ENCODE measurements around the gene MATN1. TPM values are rescaled to one million over a fixed set of nuclear protein-coding genes. Genes with fewer than 3 reads are reported as not detected.

Gene MATN1
- total RNA-seq, 2 donors from 2014 or later, result 0.31 to 1.1 TPM

DNA sequence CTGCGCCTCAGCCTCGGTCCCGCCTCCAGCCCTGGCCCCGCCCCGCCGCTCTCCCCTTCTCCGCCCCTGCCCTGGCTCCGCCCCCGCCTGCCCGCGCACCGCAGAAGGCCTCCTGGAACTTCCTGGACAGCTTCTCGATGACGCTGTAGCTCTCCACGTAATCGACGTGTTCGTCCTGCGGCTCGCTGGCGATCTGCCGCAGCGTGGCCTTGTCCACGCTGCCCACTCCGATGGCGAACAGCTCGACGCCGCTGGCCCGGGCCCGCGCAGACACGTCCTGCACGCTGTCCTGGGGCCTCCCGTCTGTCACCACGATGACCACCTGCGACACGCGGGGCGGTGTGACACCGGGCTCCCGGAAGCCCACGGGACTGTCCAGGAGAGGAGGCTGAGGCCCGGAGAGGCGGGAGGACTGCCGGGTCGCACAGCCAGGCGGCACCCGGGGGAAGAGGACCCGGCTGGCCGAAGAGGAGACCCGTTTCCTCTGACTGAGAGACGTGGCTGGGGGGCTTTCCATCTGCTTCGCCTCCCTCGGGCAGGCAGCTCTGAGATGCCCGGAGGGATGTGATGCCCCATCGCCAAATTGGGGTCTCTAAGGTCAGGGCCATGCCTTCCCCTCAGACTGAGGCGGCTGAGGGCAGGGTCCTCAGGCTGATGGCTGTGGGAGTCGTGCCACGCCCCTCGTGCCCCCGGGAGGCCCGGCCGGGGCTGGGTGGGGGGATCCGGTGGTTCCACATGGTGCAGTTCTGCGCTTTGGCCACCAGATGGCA, 4.6 kb downstream of the MATN1 start:
- no peaks in the 10 kb centered on the region for H3K27me3 Mint-ChIP-seq
- H3K4me1 Mint-ChIP-seq (ENCODE audit: low read depth in 2 of 2), result peaks cover under 1 to 24% of the 10 kb centered on the region in 2 donors
- peak overlapping the region; percentile 87 to 90 for H3K27ac Mint-ChIP-seq
- peak overlapping the region; percentile 90 for H3K4me3 Mint-ChIP-seq
- DNase-seq (ENCODE audit: low spot score) (peak; percentile 98), ATAC-seq (peak; percentile 86 to 88)
- H3K36me3 Mint-ChIP-seq, result no peaks in the 10 kb centered on the region
- H3K9me3 Mint-ChIP-seq, result no peaks in the 10 kb centered on the region

DNA sequence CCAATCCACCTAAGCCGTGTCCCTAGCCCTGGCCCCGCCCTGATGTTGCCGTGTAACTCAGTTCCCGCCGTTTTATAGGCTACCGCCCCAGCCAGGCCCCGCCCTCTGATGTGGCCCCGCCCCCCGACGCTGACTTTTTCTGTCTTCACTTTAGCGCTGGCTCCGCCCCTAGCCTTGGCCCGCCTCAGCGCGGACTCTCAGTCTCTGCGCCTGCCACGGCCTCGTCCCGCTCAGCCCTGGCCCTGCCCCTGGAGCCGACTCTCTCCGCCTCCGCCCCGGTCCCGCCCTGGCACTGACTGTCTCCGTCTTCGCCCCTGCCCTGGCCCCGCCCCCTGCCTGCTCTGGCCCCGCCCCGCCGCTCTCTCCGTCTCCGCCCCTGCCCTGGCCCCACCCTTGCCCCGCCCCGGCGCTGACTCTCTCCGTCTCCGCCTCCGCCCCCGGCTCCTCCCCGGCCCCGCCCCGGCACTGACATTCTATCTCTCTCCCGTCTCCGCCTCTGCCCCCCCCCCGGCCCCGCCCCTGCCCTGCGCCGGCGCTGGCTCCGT, 5.2 kb downstream of the MATN1 start:
- Mint-ChIP-seq H3K27me3 (no peaks in the 10 kb centered on the region), H3K4me3 (peak overlapping the region; percentile 90)

DNA sequence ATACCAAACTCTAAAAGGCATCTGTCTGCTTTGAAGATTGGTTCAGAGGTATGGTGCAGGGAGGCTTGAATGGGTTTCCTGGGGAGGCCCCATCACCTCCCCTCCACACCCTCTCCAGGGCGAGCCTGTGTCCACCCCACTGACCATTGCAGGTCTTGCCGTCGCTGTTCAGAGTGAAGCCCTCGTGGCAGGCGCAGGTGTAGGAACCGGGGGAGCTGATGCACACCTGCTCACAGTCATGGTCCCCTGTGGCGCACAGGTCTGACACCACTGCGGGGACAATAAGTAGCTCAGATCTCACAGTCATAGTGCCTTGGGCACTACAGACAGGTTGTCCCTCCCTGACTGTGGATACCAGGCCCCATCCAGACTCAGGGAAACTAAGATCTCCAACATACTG, 6.7 kb downstream of the MATN1 start:
- ATAC-seq, result no peak
- Mint-ChIP-seq H3K36me3 (no peaks in the 10 kb centered on the region), H3K27me3 (peaks cover 0 to 3% of the 10 kb centered on the region in 2 donors), H3K4me1 (ENCODE audit: low read depth in 2 of 2) (peaks cover 0 to 24% of the 10 kb centered on the region in 2 donors), H3K9me3 (no peaks in the 10 kb centered on the region), H3K4me3 (peak overlapping the region; percentile 51), H3K27ac (no peak overlapping the region)
- no peak for DNase-seq (ENCODE audit: low spot score)

More for the DNA sequence above, 5.2 kb downstream of the MATN1 start:
- Mint-ChIP-seq H3K9me3 (no peaks in the 10 kb centered on the region), H3K27ac (peak overlapping the region; percentile 87 to 90), H3K4me1 (ENCODE audit: low read depth in 2 of 2) (peaks cover 0 to 24% of the 10 kb centered on the region in 2 donors), H3K36me3 (no peaks in the 10 kb centered on the region)
- peak; percentile 99 for DNase-seq (ENCODE audit: low spot score)
- peak; percentile 92 for ATAC-seq

DNA sequence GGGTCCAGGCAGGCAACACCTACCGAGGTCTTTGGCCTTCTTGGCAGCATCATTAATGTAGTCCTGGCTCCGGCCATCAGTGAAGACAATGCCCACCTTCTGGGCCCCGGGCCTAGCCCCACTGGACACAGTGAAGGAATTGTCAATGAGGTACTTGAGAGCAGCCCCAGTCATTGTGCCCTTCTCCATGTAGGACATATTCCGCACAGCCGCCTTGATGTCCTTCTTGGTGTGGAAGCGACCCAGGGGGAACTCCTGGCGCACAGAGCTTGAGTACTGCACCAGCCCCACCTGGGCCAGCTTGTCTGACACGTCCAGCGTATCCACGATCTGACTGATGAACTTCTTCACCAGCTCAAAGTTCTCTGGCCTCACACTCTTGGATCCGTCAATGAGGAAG, 7.5 kb downstream of the MATN1 start:
- ATAC-seq, result no peak
- peaks cover 0 to 24% of the 10 kb centered on the region in 2 donors for H3K4me1 Mint-ChIP-seq (ENCODE audit: low read depth in 2 of 2)

DNA sequence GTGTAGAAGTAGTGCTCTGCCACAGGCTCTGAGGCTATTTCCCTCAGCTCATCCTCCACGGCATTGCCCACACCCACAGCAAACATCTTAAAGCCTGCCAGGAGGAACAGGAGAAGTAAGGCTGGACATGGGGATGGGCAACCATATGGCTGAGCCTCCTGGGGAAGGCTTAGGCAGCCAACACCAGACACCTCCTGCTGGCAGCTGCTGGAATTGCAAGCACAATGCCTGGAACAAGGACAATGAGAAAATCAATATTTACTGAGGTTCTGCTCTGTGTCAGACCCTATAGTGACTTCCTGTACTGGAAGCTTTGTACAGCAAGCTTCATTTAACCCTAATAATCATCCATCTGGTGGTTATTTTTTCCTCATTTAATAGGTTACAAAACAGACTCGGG, 8.2 kb downstream of the MATN1 start:
- no peak overlapping the region for H3K27ac Mint-ChIP-seq
- no peak for DNase-seq (ENCODE audit: low spot score)
- H3K36me3 Mint-ChIP-seq, result no peaks in the 10 kb centered on the region
- H3K4me3 Mint-ChIP-seq, result no peak overlapping the region
- ATAC-seq, result no peak
- H3K4me1 Mint-ChIP-seq (ENCODE audit: low read depth in 2 of 2), result peaks cover 0 to 22% of the 10 kb centered on the region in 2 donors
- peaks cover 0 to 5% of the 10 kb centered on the region in 2 donors for H3K27me3 Mint-ChIP-seq
- no peaks in the 10 kb centered on the region for H3K9me3 Mint-ChIP-seq

More for the DNA sequence above, 7.5 kb downstream of the MATN1 start:
- Mint-ChIP-seq H3K4me3 (no peak overlapping the region), H3K9me3 (no peaks in the 10 kb centered on the region), H3K27me3 (peaks cover 0 to 5% of the 10 kb centered on the region in 2 donors), H3K27ac (no peak overlapping the region), H3K36me3 (no peaks in the 10 kb centered on the region)
- no peak for DNase-seq (ENCODE audit: low spot score)

DNA sequence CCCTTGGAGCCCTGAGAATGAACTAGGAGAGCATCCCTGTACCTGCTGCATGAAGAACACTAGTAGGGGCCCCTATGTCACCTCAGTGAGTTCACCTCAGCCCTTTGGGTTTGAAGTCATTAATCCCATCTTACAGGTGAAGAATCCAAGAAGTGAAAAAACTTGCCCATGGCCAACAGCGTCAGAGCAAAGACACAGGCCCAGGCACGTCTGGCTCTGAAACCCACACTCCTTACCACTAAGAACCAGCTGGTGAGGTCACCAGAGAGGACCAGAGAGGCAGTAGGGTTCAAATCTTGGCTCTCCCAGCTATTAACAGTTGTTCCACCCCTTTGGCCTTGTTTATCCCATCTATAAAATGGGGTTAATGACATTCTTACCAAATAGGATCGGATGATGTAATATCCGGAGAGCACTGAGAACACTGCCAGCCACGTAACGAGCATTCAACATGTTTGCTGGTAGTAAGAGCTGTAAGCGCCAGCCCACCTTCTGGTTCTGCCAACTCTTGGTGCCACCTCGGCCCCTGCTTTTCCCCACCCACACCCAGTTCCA, 8.8 kb downstream of the MATN1 start:
- H3K4me1 Mint-ChIP-seq (ENCODE audit: low read depth in 2 of 2), result peaks cover 0 to 21% of the 10 kb centered on the region in 2 donors
- H3K4me3 Mint-ChIP-seq, result no peak overlapping the region
- peaks cover 0 to 8% of the 10 kb centered on the region in 2 donors for H3K27me3 Mint-ChIP-seq
- H3K27ac Mint-ChIP-seq, result no peak overlapping the region
- no peak for ATAC-seq
- no peaks in the 10 kb centered on the region for H3K9me3 Mint-ChIP-seq
- no peak for DNase-seq (ENCODE audit: low spot score)
- H3K36me3 Mint-ChIP-seq, result no peaks in the 10 kb centered on the region

DNA sequence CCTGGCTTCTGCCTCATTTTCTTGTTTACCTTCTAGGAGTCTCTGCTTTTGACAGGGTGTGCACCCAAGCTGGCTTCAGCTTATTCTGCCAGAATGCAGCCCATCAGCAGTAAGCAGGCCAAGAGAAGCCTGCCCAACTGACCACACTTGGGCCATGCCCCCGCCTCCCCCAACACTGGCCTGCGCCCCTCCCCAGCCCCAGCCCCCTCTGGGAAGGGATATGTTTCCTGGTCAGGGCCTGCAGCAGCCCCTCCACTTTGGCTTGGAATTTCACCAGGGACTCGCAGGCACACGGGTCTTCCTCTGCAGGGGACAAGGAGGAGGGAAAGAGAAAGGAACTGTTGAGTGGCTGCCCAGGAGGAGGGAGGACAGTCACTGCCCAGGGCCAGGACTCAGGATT, 9.4 kb downstream of the MATN1 start:
- Mint-ChIP-seq H3K4me3 (no peak overlapping the region), H3K27me3 (peaks cover 0 to 8% of the 10 kb centered on the region in 2 donors), H3K36me3 (no peaks in the 10 kb centered on the region), H3K27ac (no peak overlapping the region), H3K9me3 (no peaks in the 10 kb centered on the region), H3K4me1 (ENCODE audit: low read depth in 2 of 2) (peaks cover 0 to 17% of the 10 kb centered on the region in 2 donors)
- ATAC-seq (no peak), DNase-seq (ENCODE audit: low spot score) (no peak)

DNA sequence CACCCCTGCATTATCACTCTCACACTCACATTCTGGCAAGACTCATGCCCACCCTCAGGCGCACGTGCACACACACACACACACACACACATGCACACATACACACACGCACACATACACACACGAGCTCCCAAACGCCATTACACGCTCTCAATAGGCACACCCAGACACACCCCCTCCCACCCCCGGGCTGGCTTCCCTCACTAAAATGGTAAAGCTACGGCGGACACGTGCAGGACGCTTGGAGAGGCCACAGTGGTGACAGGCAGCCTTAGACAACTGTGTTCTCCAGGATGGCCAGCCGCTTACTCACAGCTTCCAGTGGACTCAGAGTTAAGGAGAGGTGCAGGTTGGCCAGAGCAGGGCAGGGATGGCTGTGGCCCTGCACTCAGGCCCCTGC, 10.1 kb downstream of the MATN1 start:
- peaks cover 3 to 10% of the 10 kb centered on the region in 2 donors for H3K27me3 Mint-ChIP-seq
- DNase-seq (ENCODE audit: low spot score) (no peak), ATAC-seq (no peak)
- peaks cover 1 to 14% of the 10 kb centered on the region in 2 donors for H3K4me1 Mint-ChIP-seq (ENCODE audit: low read depth in 2 of 2)
- no peak overlapping the region for H3K27ac Mint-ChIP-seq
- H3K36me3 Mint-ChIP-seq, result no peaks in the 10 kb centered on the region
- H3K4me3 Mint-ChIP-seq, result no peak overlapping the region
- H3K9me3 Mint-ChIP-seq, result no peaks in the 10 kb centered on the region

DNA sequence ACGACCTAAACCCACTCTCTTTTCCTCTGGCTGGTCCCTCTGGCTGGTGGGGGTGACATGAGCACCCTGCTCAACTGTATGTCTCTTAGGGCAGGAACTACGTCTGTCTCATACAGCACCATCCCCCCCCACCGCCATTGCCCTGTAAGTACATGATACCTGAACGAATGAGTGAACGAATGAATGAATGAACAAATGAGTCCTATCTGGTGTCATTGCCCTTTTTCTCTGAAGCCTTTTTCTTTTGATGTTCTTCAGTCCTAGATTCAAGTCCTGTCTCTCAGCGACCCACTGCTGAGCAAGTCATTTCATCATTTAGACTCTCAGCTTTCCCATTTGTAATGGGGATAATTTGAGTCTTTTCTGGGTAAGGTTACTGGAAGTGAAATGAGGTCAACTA, 10.8 kb downstream of the MATN1 start:
- H3K27me3 Mint-ChIP-seq, result peaks cover 8 to 12% of the 10 kb centered on the region in 2 donors
- H3K4me3 Mint-ChIP-seq, result no peak overlapping the region
- H3K9me3 Mint-ChIP-seq, result no peaks in the 10 kb centered on the region
- H3K27ac Mint-ChIP-seq, result no peak overlapping the region
- ATAC-seq, result no peak
- H3K4me1 Mint-ChIP-seq (ENCODE audit: low read depth in 2 of 2), result peaks cover 5 to 10% of the 10 kb centered on the region in 2 donors
- H3K36me3 Mint-ChIP-seq, result no peaks in the 10 kb centered on the region
- DNase-seq (ENCODE audit: low spot score), result no peak

DNA sequence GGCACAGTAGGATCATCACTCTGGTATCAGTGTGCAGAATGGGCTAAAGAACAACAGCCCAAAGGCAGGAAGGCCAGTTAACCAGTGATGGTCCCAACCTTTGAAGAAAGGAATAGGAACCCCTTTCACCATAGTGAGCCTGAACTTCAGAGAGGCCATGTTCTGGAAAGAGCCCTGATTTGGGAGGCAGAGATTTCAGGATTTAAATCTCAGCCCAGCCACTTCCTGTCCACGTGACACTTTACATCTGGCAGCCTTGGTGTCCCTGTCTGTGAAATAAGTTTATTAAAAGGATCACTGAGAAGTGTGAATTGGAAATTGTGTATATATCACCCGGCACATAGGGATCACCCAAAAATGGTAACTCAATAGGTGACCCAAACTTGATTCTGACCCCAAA, 13.0 kb downstream of the MATN1 start:
- H3K9me3 Mint-ChIP-seq, result no peaks in the 10 kb centered on the region
- DNase-seq (ENCODE audit: low spot score) (no peak), ATAC-seq (no peak)
- H3K27ac Mint-ChIP-seq, result no peak overlapping the region
- H3K27me3 Mint-ChIP-seq, result peaks cover 8 to 16% of the 10 kb centered on the region in 2 donors
- H3K4me1 Mint-ChIP-seq (ENCODE audit: low read depth in 2 of 2), result peaks cover 0 to 5% of the 10 kb centered on the region in 2 donors
- H3K36me3 Mint-ChIP-seq, result no peaks in the 10 kb centered on the region
- H3K4me3 Mint-ChIP-seq, result no peak overlapping the region

DNA sequence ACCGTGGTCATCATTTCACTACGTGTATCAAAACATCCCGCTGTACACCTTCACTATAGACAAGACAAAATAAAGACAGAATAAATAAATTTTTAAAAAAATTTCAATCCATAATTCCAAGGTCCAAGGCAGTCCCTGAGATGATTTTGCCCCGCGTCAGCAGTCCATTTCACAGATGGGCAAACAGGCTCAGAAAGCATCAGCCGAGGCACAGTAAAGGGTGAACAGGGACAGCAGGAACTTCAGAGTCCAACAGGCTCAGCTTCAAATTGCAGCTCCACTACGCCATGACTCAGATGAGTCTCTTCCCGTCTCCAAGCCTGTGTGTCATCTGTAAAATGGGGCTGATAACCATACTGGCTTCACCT, 15.0 kb downstream of the MATN1 start:
- Mint-ChIP-seq H3K4me1 (ENCODE audit: low read depth in 2 of 2) (peaks cover 0 to 5% of the 10 kb centered on the region in 2 donors), H3K36me3 (no peaks in the 10 kb centered on the region), H3K4me3 (no peak overlapping the region), H3K27me3 (peaks cover 8 to 16% of the 10 kb centered on the region in 2 donors), H3K27ac (no peak overlapping the region), H3K9me3 (no peaks in the 10 kb centered on the region)
- DNase-seq (ENCODE audit: low spot score), result no peak
- ATAC-seq, result no peak

DNA sequence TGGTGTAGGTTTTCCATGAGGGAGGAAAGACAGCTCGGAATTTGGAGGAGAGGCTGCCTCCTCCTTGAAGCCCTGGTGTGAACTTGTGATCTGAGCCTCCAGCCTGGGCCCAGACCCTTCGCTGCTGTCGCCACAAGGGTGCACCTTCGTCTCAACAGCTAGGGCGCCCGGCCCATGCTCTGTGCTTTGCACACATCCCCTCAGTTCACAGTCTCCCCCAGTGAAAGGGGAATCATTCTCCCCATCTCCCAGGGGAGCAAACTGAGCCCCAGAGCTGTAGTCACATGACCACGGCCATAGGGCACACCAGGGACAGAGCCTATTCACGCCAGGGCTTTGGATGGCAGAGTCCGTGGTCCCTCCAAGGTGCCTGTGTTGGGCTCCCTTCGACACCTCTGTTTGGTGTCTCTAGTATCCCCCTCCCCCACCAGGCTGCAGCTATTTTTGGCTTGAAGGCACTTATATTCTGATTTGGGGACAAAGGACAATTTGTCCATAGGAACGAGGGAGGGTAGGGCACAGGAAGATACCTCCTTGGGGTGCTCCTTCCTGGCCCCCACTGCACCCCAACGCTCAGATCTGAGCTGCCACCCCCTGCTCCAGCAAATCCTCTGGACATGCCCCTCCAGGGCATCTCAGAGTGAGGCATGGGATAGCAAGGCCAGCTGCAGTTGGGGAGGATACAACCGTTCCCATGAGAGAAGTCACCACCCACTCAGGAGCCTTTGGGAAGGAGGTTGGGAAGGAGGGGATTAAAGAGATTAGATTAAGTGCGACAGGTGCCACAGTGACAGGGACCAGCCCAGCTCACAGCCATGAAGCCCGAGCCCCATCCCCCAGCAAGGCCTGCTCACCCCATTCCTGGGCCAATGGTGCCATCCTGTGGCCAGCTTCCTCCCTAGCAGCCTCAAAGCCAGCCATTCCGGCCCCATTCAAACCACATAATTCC, 15.7 kb downstream of the MATN1 start:
- Mint-ChIP-seq H3K27me3 (peaks cover 8 to 16% of the 10 kb centered on the region in 2 donors), H3K4me3 (no peak overlapping the region), H3K36me3 (no peaks in the 10 kb centered on the region), H3K9me3 (no peaks in the 10 kb centered on the region), H3K4me1 (ENCODE audit: low read depth in 2 of 2) (peaks cover 0 to 5% of the 10 kb centered on the region in 2 donors), H3K27ac (no peak overlapping the region)
- no peak for DNase-seq (ENCODE audit: low spot score)
- peak; percentile 57 to 66 for ATAC-seq

DNA sequence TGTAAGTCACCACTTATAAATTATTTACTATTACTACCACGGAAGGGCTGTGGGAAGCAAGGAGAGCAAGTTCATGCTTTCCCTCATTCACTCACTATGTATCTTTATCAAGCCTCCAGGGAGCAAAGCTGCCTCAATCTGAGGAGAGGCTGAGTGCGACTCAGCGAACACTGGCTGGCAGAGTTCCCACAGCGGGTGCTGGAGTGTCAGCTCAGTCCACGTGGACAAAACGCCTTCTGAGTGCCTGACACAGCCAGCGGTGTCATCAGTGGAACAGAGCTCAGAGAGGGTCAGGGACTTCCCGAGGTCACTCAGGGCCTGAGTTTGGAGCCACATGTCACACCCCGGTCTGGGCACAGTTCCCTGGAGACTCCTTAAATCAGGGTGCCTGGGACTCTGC, 16.9 kb downstream of the MATN1 start:
- no peak for ATAC-seq
- Mint-ChIP-seq H3K36me3 (no peaks in the 10 kb centered on the region), H3K27ac (no peak overlapping the region), H3K4me3 (no peak overlapping the region), H3K27me3 (peaks cover 8 to 12% of the 10 kb centered on the region in 2 donors), H3K4me1 (ENCODE audit: low read depth in 2 of 2) (peaks cover 0 to 5% of the 10 kb centered on the region in 2 donors), H3K9me3 (no peaks in the 10 kb centered on the region)
- no peak for DNase-seq (ENCODE audit: low spot score)

Measured in natural killer cell treated with Interleukin-12 subunit alpha and Interleukin-12 subunit beta and Interleukin-15 and Interleukin-18, amount 100 ng/mL, for 72 hours (primary cell).